Cardiac muscle cell (in vitro differentiated cells and primary cell): ENCODE data around the gene FNDC3B. TPM values are rescaled to one million over a fixed set of nuclear protein-coding genes. Genes with fewer than 3 reads are reported as not detected.
A peak's percentile ranks its signal among the peaks of the same experiment; 100 is the strongest.

Experiments
- DNase-seq, 2 donors: peaks; one replicate each; pipeline versions ENCODE4 v3.0.0 to v3.0.0-alpha.2; 2010 to 2017; ENCODE audit warnings: low read depth in 1 of 2, low spot score in 1 of 2
- H3K27ac ChIP-seq: fragments of 200-600 bp; sonication (generic); 2 replicates; pipeline ENCODE4 v1.5.1; 2016
- H3K27me3 ChIP-seq: fragments of 200-600 bp; sonication (generic); 2 replicates; pipeline ENCODE4 v1.6.0; 2016; ENCODE audit warnings: control low read depth
- H3K36me3 ChIP-seq: fragments of 200-600 bp; sonication (generic); 2 replicates; pipeline ENCODE4 v1.5.1; 2016; ENCODE audit warnings: control low read depth
- H3K4me1 ChIP-seq: fragments of 200-600 bp; sonication (generic); 2 replicates; pipeline ENCODE4 v1.8.1; 2017; ENCODE audit warnings: low read depth, mild to moderate bottlenecking, mixed run types
- H3K4me3 ChIP-seq: fragments of 200-600 bp; sonication (generic); 2 replicates; pipeline ENCODE4 v1.5.1; 2016; ENCODE audit warnings: mild to moderate bottlenecking
- H3K9me3 ChIP-seq: fragments of 200-600 bp; sonication (generic); 2 replicates; pipeline ENCODE4 v1.5.1; 2017; ENCODE audit warnings: low read depth, mild to moderate bottlenecking, control low read depth
- CTCF ChIP-seq: IDR thresholded peaks from 2 replicates; pipeline ENCODE4 v1.5.1; 2012; ENCODE audit warnings: low read depth, mild to moderate bottlenecking, low read length
- polyA plus RNA-seq: library from polyadenylated mRNA; unstranded; fragments of >200 nt; fragmentation: Nextera tagmentation; extraction: Ambion mirVana; gene quantifications from 2 replicates; pipeline ENCODE4 v1.2.1, GENCODE V29; 2016
- total RNA-seq: library from RNA; depleted of rRNA; stranded (reverse); fragments of >200 nt; gene quantifications from 2 replicates; pipeline ENCODE4 v1.2.3, GENCODE V29; 2016

FNDC3B gene
- total and polyA plus RNA-seq, 2 experiments from 2014 or later = 55.2 to 62.3 TPM

- peaks cover 34% of the 10 kb centered on the region for H3K4me1 ChIP-seq
- H3K27ac ChIP-seq = peak overlapping the region; percentile 65
- H3K4me3 ChIP-seq = no peak overlapping the region
- no peaks in the 10 kb centered on the region for H3K9me3 ChIP-seq
- no peak for TF ChIP-seq CTCF
- DNase-seq = peak in 1 of 2 donors; percentile 67
- peaks cover 8% of the 10 kb centered on the region for H3K36me3 ChIP-seq
- H3K27me3 ChIP-seq = no peaks in the 10 kb centered on the region
These were observed 285.3 kb downstream of the FNDC3B start for GRCh38 chr3:172324611-172325203.

- no peak for DNase-seq
- Histone ChIP-seq H3K4me1 (peaks cover 28% of the 10 kb centered on the region), H3K27me3 (no peaks in the 10 kb centered on the region), H3K4me3 (no peak overlapping the region), H3K9me3 (no peaks in the 10 kb centered on the region), H3K36me3 (peaks cover 14% of the 10 kb centered on the region), H3K27ac (peak overlapping the region; percentile 65)
- TF ChIP-seq CTCF = no peak
These were observed 286.1 kb downstream of the FNDC3B start for GRCh38 chr3:172325461-172325860.

- H3K4me1 ChIP-seq = peaks cover 19% of the 10 kb centered on the region
- peaks cover 25% of the 10 kb centered on the region for H3K36me3 ChIP-seq
- no peak for DNase-seq
- no peak for TF ChIP-seq CTCF
- no peak overlapping the region for H3K27ac ChIP-seq
- no peak overlapping the region for H3K4me3 ChIP-seq
- H3K9me3 ChIP-seq = no peaks in the 10 kb centered on the region
- no peaks in the 10 kb centered on the region for H3K27me3 ChIP-seq
These were observed 287.6 kb downstream of the FNDC3B start for GRCh38 chr3:172326993-172327392.

- no peak for TF ChIP-seq CTCF
- Histone ChIP-seq H3K27me3 (no peaks in the 10 kb centered on the region), H3K9me3 (no peaks in the 10 kb centered on the region), H3K36me3 (peaks cover 25% of the 10 kb centered on the region), H3K4me1 (peaks cover 19% of the 10 kb centered on the region), H3K4me3 (no peak overlapping the region), H3K27ac (peak overlapping the region; percentile 41)
- DNase-seq = no peak
These were observed 288.9 kb downstream of the FNDC3B start for GRCh38 chr3:172328282-172328681.

- Histone ChIP-seq H3K9me3 (no peaks in the 10 kb centered on the region), H3K27me3 (no peaks in the 10 kb centered on the region), H3K27ac (peak overlapping the region; percentile 15), H3K4me3 (no peak overlapping the region), H3K4me1 (peaks cover 12% of the 10 kb centered on the region), H3K36me3 (peaks cover 29% of the 10 kb centered on the region)
- no peak for DNase-seq
- TF ChIP-seq CTCF = peak; percentile 24
These were observed 289.7 kb downstream of the FNDC3B start for GRCh38 chr3:172329070-172329469.
